ENCODE data around the gene RTEL1.
A peak's percentile ranks its signal among the peaks of the same experiment; 100 is the strongest.

Gene RTEL1

DNA sequence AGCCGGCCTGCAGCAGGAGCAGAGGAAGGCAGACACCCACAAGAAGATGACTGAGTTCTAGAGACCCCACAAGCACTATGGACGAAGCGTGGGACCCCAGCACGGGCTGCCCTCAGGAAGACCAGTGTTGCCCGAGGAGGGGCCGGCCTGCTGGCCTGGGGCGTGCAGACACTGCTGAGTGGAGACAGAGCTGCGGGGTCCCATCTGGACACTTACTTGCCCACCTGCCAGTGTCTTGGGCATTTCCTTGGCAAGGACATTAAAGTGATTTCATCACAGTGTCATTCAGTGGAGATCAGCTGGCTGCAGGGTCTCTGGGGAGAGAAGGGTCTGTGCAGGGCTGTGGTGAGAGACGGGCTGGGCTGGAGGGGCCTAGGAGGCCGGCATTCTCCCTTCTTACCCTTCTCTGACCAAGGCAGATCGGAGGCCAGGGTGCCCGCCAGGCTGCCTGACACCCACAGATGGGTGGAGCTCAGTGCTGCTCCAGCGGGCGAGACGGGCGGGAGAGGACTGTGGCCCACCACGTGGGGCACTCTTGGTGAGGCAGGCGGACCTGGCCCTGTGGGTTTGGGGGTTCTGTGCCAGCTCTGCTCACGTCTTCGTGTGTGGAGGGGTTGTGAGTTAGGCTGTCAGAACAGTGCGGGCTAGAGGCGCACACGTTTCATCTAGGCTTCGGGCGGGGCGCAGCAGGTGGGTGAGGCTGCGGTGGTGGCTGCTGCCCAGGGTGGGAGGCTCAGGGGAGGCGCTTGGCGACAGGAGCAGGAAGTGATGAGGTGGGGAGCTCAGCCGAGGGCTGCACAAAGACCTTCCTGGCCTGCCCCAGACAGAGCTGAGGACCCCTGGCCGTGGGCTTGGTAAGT, 78.0 kb downstream of the RTEL1 start, which contains the start of gene LIME1:
Gene LIME1 (plus strand): TSS at position 806 of the 860 bp plus-strand sequence. CDS start 886 bp downstream, outside the sequence.
- peak in 1 of 2 donors; percentile 67 for DNase-seq
- peaks cover 15 to 39% (median 31%) of the 10 kb centered on the region in 3 donors for H3K36me3 ChIP-seq
- TF ChIP-seq, protein P1, sequence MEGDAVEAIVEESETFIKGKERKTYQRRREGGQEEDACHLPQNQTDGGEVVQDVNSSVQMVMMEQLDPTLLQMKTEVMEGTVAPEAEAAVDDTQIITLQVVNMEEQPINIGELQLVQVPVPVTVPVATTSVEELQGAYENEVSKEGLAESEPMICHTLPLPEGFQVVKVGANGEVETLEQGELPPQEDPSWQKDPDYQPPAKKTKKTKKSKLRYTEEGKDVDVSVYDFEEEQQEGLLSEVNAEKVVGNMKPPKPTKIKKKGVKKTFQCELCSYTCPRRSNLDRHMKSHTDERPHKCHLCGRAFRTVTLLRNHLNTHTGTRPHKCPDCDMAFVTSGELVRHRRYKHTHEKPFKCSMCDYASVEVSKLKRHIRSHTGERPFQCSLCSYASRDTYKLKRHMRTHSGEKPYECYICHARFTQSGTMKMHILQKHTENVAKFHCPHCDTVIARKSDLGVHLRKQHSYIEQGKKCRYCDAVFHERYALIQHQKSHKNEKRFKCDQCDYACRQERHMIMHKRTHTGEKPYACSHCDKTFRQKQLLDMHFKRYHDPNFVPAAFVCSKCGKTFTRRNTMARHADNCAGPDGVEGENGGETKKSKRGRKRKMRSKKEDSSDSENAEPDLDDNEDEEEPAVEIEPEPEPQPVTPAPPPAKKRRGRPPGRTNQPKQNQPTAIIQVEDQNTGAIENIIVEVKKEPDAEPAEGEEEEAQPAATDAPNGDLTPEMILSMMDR (IDR thresholded peaks at IDR 0.05) = no peak
- H3K9me3 ChIP-seq = no peaks in the 10 kb centered on the region
- no peaks in the 10 kb centered on the region for H3K27me3 ChIP-seq
- peaks cover 0 to 28% (median 22%) of the 10 kb centered on the region in 4 donors for H3K4me1 ChIP-seq
- intact Hi-C loops (cut with DNase I; ENCODE audit: low total_unique reads) = loop anchor here (10.0 kb wide), 2 partner anchors 81 to 129 kb away; partner anchors contain the start of genes ABHD16B, RTEL1, STMN3 and TPD52L2
- no peak within 1 kb of the TSS for H3K27ac ChIP-seq
- H3K4me3 ChIP-seq = peak within 1 kb of the TSS in 1 of 2 donors; percentile 63

DNA sequence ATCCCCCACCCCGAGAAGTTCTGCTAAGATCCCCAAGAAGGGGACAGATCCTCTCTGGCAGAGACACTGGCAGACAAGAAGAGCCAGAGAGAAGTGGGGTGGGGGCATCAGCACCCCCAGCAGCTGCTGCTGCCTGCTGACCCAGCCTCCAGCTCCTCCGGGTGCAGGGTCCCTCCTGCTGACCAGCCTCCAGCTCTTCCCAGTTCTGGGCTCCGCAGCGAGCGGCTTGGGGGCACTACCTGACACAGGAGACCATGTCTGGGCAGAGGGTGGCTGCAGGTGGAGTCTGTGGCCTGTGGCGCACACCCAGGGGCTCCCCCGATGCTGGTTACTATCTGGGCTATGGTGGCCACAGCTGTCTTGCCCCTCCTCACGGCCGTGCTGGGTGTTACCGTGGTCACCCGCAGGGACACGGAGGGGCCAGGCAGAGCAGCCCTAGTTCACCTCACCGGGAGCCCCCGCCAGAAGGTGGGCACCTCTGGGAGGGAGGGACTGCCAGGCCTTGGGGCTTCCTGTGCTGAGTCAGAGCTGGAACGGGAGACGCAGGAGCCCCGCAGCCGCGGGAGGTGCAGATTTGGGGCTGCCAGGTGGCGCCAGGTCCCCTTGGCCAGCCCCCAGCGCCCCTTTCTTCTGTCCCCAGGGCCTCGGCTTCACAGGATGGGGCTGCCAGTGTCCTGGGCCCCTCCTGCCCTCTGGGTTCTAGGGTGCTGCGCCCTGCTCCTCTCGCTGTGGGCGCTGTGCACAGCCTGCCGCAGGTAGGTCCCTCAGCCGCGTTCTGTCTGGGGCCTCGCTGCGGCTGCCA, 79.0 kb downstream of the RTEL1 start:
- DNase-seq = peak in 1 of 2 donors; percentile 67
- intact Hi-C loops (cut with DNase I; ENCODE audit: low total_unique reads) = loop anchor here (10.0 kb wide), 2 partner anchors 82 to 128 kb away; partner anchors contain the start of genes ABHD16B, RTEL1, STMN3 and TPD52L2

DNA sequence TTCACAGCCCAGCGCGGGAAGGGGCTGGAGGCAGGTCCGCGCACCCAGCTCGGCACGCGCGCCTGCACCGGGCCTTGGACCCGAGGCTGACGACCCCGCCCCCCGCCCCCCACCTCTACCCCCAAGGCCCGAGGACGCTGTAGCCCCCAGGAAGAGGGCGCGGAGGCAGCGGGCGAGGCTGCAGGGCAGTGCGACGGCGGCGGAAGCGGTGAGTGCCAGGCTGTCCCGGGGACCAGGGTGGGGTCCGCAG, 79.5 kb downstream of the RTEL1 start:
- peak in 1 of 2 donors; percentile 57 for DNase-seq
- Histone ChIP-seq H3K4me1 (peaks cover 0 to 41% (median 31%) of the 10 kb centered on the region in 4 donors), H3K4me3 (peak overlapping the region in 1 of 2 donors; percentile 63), H3K9me3 (no peaks in the 10 kb centered on the region), H3K36me3 (peaks cover 24 to 50% (median 44%) of the 10 kb centered on the region in 3 donors), H3K27ac (no peak overlapping the region), H3K27me3 (no peaks in the 10 kb centered on the region)
- TF ChIP-seq, protein P1 (IDR thresholded peaks at IDR 0.05) = no peak
- intact Hi-C loops (cut with DNase I; ENCODE audit: low total_unique reads) = loop anchor here (10.0 kb wide), 2 partner anchors 83 to 127 kb away; partner anchors contain the start of genes ABHD16B, RTEL1, STMN3 and TPD52L2

More for the DNA sequence above, 79.0 kb downstream of the RTEL1 start:
- TF ChIP-seq, protein P1 (IDR thresholded peaks at IDR 0.05) = no peak
- Histone ChIP-seq H3K36me3 (peaks cover 20 to 45% (median 39%) of the 10 kb centered on the region in 3 donors), H3K9me3 (no peaks in the 10 kb centered on the region), H3K27ac (no peak overlapping the region), H3K4me3 (peak overlapping the region in 1 of 2 donors; percentile 63), H3K27me3 (no peaks in the 10 kb centered on the region), H3K4me1 (peaks cover 0 to 38% (median 31%) of the 10 kb centered on the region in 4 donors)

- peak in 1 of 2 donors; percentile 75 for DNase-seq
- Histone ChIP-seq H3K27ac (peak overlapping the region; percentile 84 to 98), H3K4me3 (peak overlapping the region; percentile 57 to 63), H3K27me3 (no peaks in the 10 kb centered on the region), H3K9me3 (no peaks in the 10 kb centered on the region), H3K4me1 (peaks cover 0 to 41% (median 31%) of the 10 kb centered on the region in 4 donors), H3K36me3 (peaks cover 29 to 53% (median 48%) of the 10 kb centered on the region in 3 donors)
- intact Hi-C loops (cut with DNase I; ENCODE audit: low total_unique reads) = loop anchor here (10.0 kb wide), 2 partner anchors 83 to 127 kb away; partner anchors contain the start of genes ABHD16B, RTEL1, STMN3 and TPD52L2
- TF ChIP-seq, protein P1 (IDR thresholded peaks at IDR 0.05) = no peak
These were observed 80.0 kb downstream of the RTEL1 start for GRCh38 chr20:63737945-63738686.
